HG02571 (cell line): ENCODE results near the gene GSK3B.

Experiments used
- ATAC-seq: cut with Tn5 transposase; IDR thresholded peaks from one replicate; pipeline ENCODE4 v1.9.1; 2021; ENCODE audit warnings: mild to moderate bottlenecking, moderate library complexity; ENCODE audit not compliant: unreplicated experiment

GSK3B gene

DNA sequence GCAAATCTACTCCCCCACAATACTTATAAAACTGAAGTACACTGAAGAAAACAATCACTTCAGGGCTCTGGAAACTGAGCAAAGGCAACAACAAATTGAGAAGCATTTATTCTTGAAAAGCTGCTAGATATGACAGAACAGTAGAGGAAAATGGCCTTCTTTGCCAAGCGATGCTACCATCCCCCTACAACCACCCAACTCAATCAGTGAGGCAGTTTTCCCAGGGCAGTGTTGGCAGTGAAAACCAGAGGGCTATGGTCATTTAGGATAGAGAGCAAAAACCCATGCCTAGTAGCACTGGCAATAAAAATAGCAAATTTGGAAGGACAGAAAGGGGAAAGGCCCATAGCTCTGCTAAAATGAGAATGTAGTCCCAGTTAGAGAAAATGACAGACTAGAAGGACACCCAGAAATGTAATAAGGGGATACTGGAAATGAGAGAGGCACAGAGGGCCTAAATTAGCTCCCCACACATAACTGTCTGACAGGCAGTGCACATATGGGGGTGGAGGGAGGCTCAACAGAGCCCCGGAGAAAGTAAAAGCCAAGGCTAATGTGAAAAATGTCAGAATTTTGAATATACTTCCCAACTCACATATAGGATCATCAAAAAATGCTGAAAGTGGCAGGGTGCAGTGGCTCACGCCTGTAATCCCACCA lies 143.5 kb downstream of the GSK3B start:
- no peak for ATAC-seq

GRCh38 chr3:119945291-119945690 lies 149.0 kb downstream of the GSK3B start:
- ATAC-seq = no peak

GRCh38 chr3:119944091-119944490 lies 150.2 kb downstream of the GSK3B start:
- no peak for ATAC-seq

GRCh38 chr3:119939077-119939476 lies 155.2 kb downstream of the GSK3B start:
- ATAC-seq = no peak

- ATAC-seq = peak; percentile 95
These were observed 157.0 kb downstream of the GSK3B start for GRCh38 chr3:119937229-119937628.

GRCh38 chr3:119934249-119934648 lies 160.0 kb downstream of the GSK3B start:
- ATAC-seq = no peak

GRCh38 chr3:119933207-119933606 lies 161.0 kb downstream of the GSK3B start:
- ATAC-seq = no peak

- no peak for ATAC-seq
These were observed 164.0 kb downstream of the GSK3B start for GRCh38 chr3:119930286-119930685.

- no peak for ATAC-seq
These were observed 167.1 kb downstream of the GSK3B start for GRCh38 chr3:119927190-119927589.

GRCh38 chr3:119924111-119925094 lies 169.8 kb downstream of the GSK3B start:
- no peak for ATAC-seq

GRCh38 chr3:119918992-119919933 lies 175.0 kb downstream of the GSK3B start:
- no peak for ATAC-seq

- no peak for ATAC-seq
These were observed 181.2 kb downstream of the GSK3B start for GRCh38 chr3:119913021-119913420.

DNA sequence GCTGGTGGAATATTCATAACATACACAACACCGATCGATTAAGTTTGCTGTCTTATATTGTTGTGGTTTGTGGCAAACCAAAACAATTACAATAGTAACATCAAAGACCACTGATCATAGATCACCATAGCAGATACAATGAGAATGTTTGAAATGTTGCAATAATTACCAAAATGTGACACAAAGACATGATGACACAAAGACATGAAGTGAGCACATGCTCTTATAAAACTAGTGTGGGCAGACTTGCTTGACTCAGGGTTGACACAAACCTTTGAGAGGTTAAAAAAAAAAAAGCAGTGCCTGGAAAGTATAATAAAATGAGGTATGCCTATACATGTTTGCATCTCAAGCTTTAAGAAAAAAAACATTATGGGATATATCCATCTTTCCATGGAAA lies 182.0 kb downstream of the GSK3B start:
- ATAC-seq = no peak

DNA sequence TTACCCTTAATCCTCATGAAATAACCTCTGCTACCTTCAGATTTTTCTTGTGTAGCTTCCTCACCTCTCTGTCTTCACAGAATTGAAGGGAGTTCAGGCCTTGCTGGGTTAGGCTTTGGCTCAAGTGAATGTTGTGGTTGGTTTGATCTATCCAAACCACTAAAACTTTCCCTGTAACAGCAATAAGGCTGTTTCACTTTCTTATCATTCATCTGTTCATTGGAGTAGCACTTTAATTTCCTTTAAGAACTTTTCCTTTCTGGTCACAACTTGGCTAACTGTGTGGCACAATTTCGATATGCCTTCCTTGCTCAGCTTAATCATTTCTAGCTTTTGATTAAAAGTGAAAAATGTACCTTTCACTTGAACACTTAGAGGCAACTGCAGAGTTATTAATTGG lies 182.5 kb downstream of the GSK3B start:
- no peak for ATAC-seq

- ATAC-seq = no peak
These were observed 192.2 kb downstream of the GSK3B start for GRCh38 chr3:119902061-119902460.

DNA sequence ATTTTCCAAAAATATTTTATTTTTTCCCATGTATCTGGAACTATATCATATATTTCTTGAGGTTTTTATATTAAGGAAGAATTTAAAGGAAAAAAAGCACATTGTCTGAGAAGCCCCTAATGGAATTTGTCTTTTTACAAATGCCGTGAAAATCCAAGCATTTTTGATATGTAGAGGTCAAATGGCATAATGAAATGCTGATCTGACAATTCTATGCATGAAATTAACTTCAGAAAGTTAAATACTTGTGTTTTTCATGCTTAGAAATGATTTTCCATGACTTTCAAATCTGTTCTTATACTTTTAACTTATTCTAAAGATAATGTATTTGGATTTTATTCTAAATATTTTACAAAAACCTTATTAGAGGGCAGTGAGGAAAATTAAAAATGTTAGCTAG lies 193.1 kb downstream of the GSK3B start:
- ATAC-seq = no peak

GRCh38 chr3:119899192-119899511 lies 195.1 kb downstream of the GSK3B start:
- ATAC-seq = no peak

- ATAC-seq = no peak
These were observed 195.6 kb downstream of the GSK3B start for GRCh38 chr3:119898478-119899191.

- no peak for ATAC-seq
These were observed 200.1 kb downstream of the GSK3B start for GRCh38 chr3:119894195-119894594.

GRCh38 chr3:119893769-119894168 lies 200.5 kb downstream of the GSK3B start:
- no peak for ATAC-seq
